GM12878 (cell line): ENCODE data around the gene JAGN1. TPM values are rescaled to one million over a fixed set of nuclear protein-coding genes. Genes with fewer than 3 reads are reported as not detected.

ENCODE experiments used
- ATAC-seq: fragments of 200-7000 bp; cut with Tn5 transposase; 3 replicates; pipeline ENCODE4 v1.9.1; 2020; ENCODE audit warnings: mild to moderate bottlenecking, moderate library complexity
- BruUV-seq: library from RNA; stranded (reverse); fragments of 400-500 nt; replicated peaks from 2 replicates; lab custom pipeline; 2021; lab: Mats Ljungman, UMichigan
- CTCF ChIA-PET: fragments of 300-600 bp; sonication (Branson Sonifier 250); formaldehyde crosslinking; extraction: SDS; loops from one replicate; lab custom pipeline; 2021; ENCODE audit warnings: inconsistent platforms; lab: Yijun Ruan, JAX
- POLR2A ChIA-PET: fragments of 350-600 bp; formaldehyde crosslinking; extraction: SDS; loops from one replicate; lab custom pipeline; 2021; ENCODE audit warnings: inconsistent platforms; lab: Charles Lee
- RAD21 ChIA-PET: fragments of 300-600 bp; sonication (Branson Sonifier 250); formaldehyde crosslinking; loops from one replicate; lab custom pipeline; 2023; ENCODE audit warnings: antibody characterized with exemption; ENCODE audit not compliant: unreplicated experiment; lab: Charles Lee
- SMC1A ChIA-PET: fragments of 300-600 bp; sonication (Branson Sonifier 250); formaldehyde crosslinking; loops from one replicate; lab custom pipeline; 2023; ENCODE audit not compliant: unreplicated experiment, uncharacterized antibody; lab: Charles Lee
- DNase-seq: peaks from one replicate; pipeline ENCODE4 v3.0.0-alpha.2; 2011; ENCODE audit warnings: low read depth, low spot score
- FAIRE-seq: peaks from 3 replicates; lab custom pipeline; 2011; peaks lifted over from hg19 to GRCh38; lab: Jason Lieb, UNC
- H2AFZ ChIP-seq: 2 replicates; pipeline ENCODE4 v1.6.0; 2011; ENCODE audit warnings: low read depth, low read length, control low read depth; ENCODE audit not compliant: control insufficient read depth
- H3K27ac ChIP-seq: 2 replicates; pipeline ENCODE4 v1.5.1; 2011; ENCODE audit warnings: control low read depth; ENCODE audit not compliant: control insufficient read depth, insufficient read depth
- H3K27me3 ChIP-seq, 2 experiments: replicated peaks in 1 of 2; 2 replicates each; pipeline versions ENCODE4 v1.6.0 to v1.6.1; 2011; ENCODE audit warnings: low read length in 1 of 2; ENCODE audit not compliant: control insufficient read depth in 2 of 2, insufficient read depth in 2 of 2
- H3K36me3 ChIP-seq, 2 experiments: 2 replicates each; pipeline ENCODE4 v1.5.1; 2011; ENCODE audit warnings: low read length in 1 of 2; ENCODE audit not compliant: control insufficient read depth in 2 of 2, insufficient read depth in 2 of 2
- H3K4me1 ChIP-seq: 2 replicates; pipeline ENCODE4 v1.6.1; 2011; ENCODE audit warnings: mild to moderate bottlenecking, low read length, moderate library complexity, mixed read lengths; ENCODE audit not compliant: control insufficient read depth, insufficient read depth
- H3K4me2 ChIP-seq: 2 replicates; pipeline ENCODE4 v1.6.0; 2011; ENCODE audit warnings: control low read depth; ENCODE audit not compliant: control insufficient read depth, insufficient read depth
- H3K4me3 ChIP-seq: fragments of 200-600 bp; sonication (generic); 2 replicates; pipeline ENCODE4 v1.5.1; 2016
- H3K79me2 ChIP-seq: 2 replicates; pipeline ENCODE4 v1.6.0; 2011; ENCODE audit warnings: low read length; ENCODE audit not compliant: control insufficient read depth, insufficient read depth
- H3K9ac ChIP-seq: 2 replicates; pipeline ENCODE4 v1.8.0; 2011; ENCODE audit warnings: low read length, control low read depth, mixed read lengths; ENCODE audit not compliant: control insufficient read depth, insufficient read depth
- H3K9me3 ChIP-seq: replicated peaks from 3 replicates; pipeline ENCODE4 v1.5.1; 2011; ENCODE audit warnings: mild to moderate bottlenecking, low read length; ENCODE audit not compliant: control insufficient read depth, insufficient read depth
- H4K20me1 ChIP-seq: 2 replicates; pipeline ENCODE4 v1.6.0; 2011; ENCODE audit not compliant: control insufficient read depth, insufficient read depth
- CTCF ChIP-seq, 3 experiments: IDR thresholded peaks in 2 of 3; conservative IDR thresholded peaks in 1 of 3; 2 replicates each; pipeline ENCODE4 v1.5.1; 2011; ENCODE audit warnings: low read depth in 3 of 3, low read length in 3 of 3, mild to moderate bottlenecking in 3 of 3, control low read depth in 2 of 3, moderate library complexity in 2 of 3, inconsistent platforms in 1 of 3, mixed read lengths in 1 of 3; ENCODE audit not compliant: control insufficient read depth in 2 of 3, insufficient read depth in 1 of 3; ENCODE audit errors: extremely low read depth in 1 of 3
- GATAD2B ChIP-seq: fragments of 450-650 bp; conservative IDR thresholded peaks from 2 replicates; pipeline ENCODE4 v1.6.1; 2017; ENCODE audit warnings: low read depth, mild to moderate bottlenecking, moderate library complexity
- HDGF ChIP-seq: fragments of 450-650 bp; IDR thresholded peaks from 2 replicates; pipeline ENCODE4 v1.6.1; 2016; ENCODE audit warnings: antibody characterized with exemption
- HSF1 ChIP-seq: fragments of 150-350 bp; IDR thresholded peaks from 2 replicates; pipeline ENCODE4 v1.6.1; 2014; ENCODE audit warnings: mild to moderate bottlenecking, low read depth, low read length
- PML ChIP-seq: IDR thresholded peaks from 2 replicates; pipeline ENCODE4 v1.6.1; 2012; ENCODE audit warnings: low read length, inconsistent platforms
- RELA ChIP-seq: fragments of 450-650 bp; IDR thresholded peaks from 2 replicates; pipeline ENCODE4 v1.8.0; 2014; ENCODE audit warnings: borderline replicate concordance; ENCODE audit not compliant: partially characterized antibody
- YY1 ChIP-seq: IDR thresholded peaks from 2 replicates; pipeline ENCODE4 v1.6.1; 2011; ENCODE audit warnings: low read depth, mild to moderate bottlenecking, low read length
- WGBS: methylation state at CpG from one replicate; pipeline ENCODE4 v1.1.6; 2016; ENCODE audit warnings: low lambda C conversion rate; ENCODE audit not compliant: insufficient replicate concordance, insufficient coverage; ENCODE audit errors: missing lambda C conversion rate; 5-methylcytosine and 5-hydroxymethylcytosine counted together
- in situ Hi-C: fragments of 300-500 bp; cut with MboI; formaldehyde crosslinking; loops from 9 replicates; pipeline ENCODE4 v1.14.3; 2018; ENCODE audit warnings: mixed read lengths
- intact Hi-C: fragments of 100-400 bp; cut with micrococcal nuclease; formaldehyde crosslinking; loops from one replicate; pipeline ENCODE4 v1.14.2; 2022; ENCODE audit not compliant: unreplicated experiment
- polyA plus RNA-seq, 11 experiments: library from polyadenylated mRNA; depleted of rRNA in 4 of 11; unstranded in 6 of 11; stranded (reverse) in 5 of 11; fragments of >200 nt; fragmentation: Nextera tagmentation in 4 of 11; fragmentation: Illumina TruSeq in 1 of 11; extraction: Ambion mirVana in 4 of 11; extraction: Trizol in 1 of 11; gene quantifications; 1 replicate in 1 of 11; 2 replicates in 10 of 11; pipeline versions ENCODE4 v1.2.1 to v1.2.3, GENCODE V29; 2011 to 2016; ENCODE audit warnings: inconsistent platforms in 2 of 11, missing spikeins in 2 of 11, low read depth in 1 of 11
- total RNA-seq, 4 experiments: library from RNA; depleted of rRNA in 3 of 4; stranded (reverse); fragments of >200 nt in 3 of 4; fragmentation: Illumina TruSeq in 1 of 4; extraction: Trizol in 1 of 4; gene quantifications; 2 replicates each; pipeline versions ENCODE4 v1.2.1 to v1.2.3, GENCODE V29; 2013 to 2021

Gene JAGN1
- total and polyA plus RNA-seq, 10 of the 15 experiments (the other 5 are each of a cell fraction or from before 2014, with no cell fraction given): 23.3 to 56.0 (median 35.4) TPM

GRCh38 chr3:9934235-9934621 is 43.8 kb downstream of the JAGN1 start:
- ChIA-PET CTCF (interaction anchor here (0.8 to 5.0 kb wide), 16 partner anchors 18 to 431 kb away, joined by 3 to 45 read pairs (median 6); partner anchors contain the start of genes FANCD2, IL17RC, JAGN1 and PRRT3), SMC1A (interaction anchor here (1.0 to 2.3 kb wide), 8 partner anchors 15 to 92 kb away, joined by 4 to 11 read pairs (median 6); partner anchors contain the start of genes EMC3, FANCD2 and PRRT3), POLR2A (interaction anchor here (1.0 to 2.2 kb wide), 3 partner anchors 16 to 92 kb away, joined by 3 to 6 read pairs (median 4); partner anchors contain the start of genes CIDEC and FANCD2)
- 7% methylated on average over 11 of the region's 11 CpGs for WGBS
- intact Hi-C loops: loop anchor here (5.0 to 10.0 kb wide), 3 partner anchors 92 to 391 kb away; partner anchors contain the start of genes ARPC4, RPUSD3, SEC13 and TADA3
- Histone ChIP-seq H3K36me3 (peaks cover 0 to 2% of the 10 kb centered on the region in 2 experiments; a peak in 1 of 4 replicates), H3K79me2 (peaks cover 18% of the 10 kb centered on the region), H3K4me3 (peak overlapping the region; percentile 89), H3K9me3 (no peaks in the 10 kb centered on the region), H3K27me3 (no peaks in the 10 kb centered on the region), H3K9ac (peak overlapping the region; percentile 84), H3K4me1 (peaks cover 9% of the 10 kb centered on the region), H3K4me2 (peak overlapping the region; percentile 95)
- DNase-seq (no peak), ATAC-seq (peak; percentile 8)
- in situ Hi-C loops: no loop called here
- TF ChIP-seq CTCF (IDR thresholded peaks at IDR 0.05 in 2 of 3, conservative IDR thresholded peaks at IDR 0.05 in 1 of 3; ENCODE audit: control insufficient read depth in 2 of 3, extremely low read depth in 1 of 3, insufficient read depth in 1 of 3, low read depth in 3 of 3, low read length in 3 of 3) (peak; percentile 10 to 32 (median 21); a peak in 2 of 6 replicates), HDGF (0 out of 2 replicates have a peak, but pooled peaks have one; percentile 1), GATAD2B (no peak), PML (0 out of 2 replicates have a peak, but pooled peaks have one; percentile 15), YY1 (peak; percentile 75), RELA (no peak), HSF1 (no peak)
- TF ChIP-seq, all 136 proteins: peak for 4
- peak overlapping the region; percentile 86 for H2AFZ ChIP-seq
- no TSS peak for BruUV-seq
- H4K20me1 ChIP-seq: no peaks in the 10 kb centered on the region
- no peak for FAIRE-seq
- RAD21 ChIA-PET: interaction anchor here (1.0 to 5.2 kb wide), 11 partner anchors 8 to 388 kb away, joined by 3 to 51 read pairs (median 9); partner anchors contain the start of genes EMC3, FANCD2, JAGN1 and PRRT3
- H3K27ac ChIP-seq: peak overlapping the region; percentile 86
